GM12891 (cell line): Measurements from ENCODE around the gene GGCX.

Source experiments
- PAX5 ChIP-seq: IDR thresholded peaks from 2 replicates; pipeline ENCODE4 v1.6.1; 2011; ENCODE audit warnings: low read length, moderate library complexity, mild to moderate bottlenecking; ENCODE audit not compliant: insufficient read depth, severe bottlenecking
- POLR2A ChIP-seq: IDR thresholded peaks from 2 replicates; pipeline ENCODE4 v1.6.1; 2011; ENCODE audit warnings: low read depth, low read length, control low read depth
- POLR2AphosphoS5 ChIP-seq: IDR thresholded peaks from 2 replicates; pipeline ENCODE4 v1.6.1; 2011; ENCODE audit warnings: low read depth, low read length, control low read depth
- POU2F2 ChIP-seq: IDR thresholded peaks from 2 replicates; pipeline ENCODE4 v1.6.1; 2011; ENCODE audit warnings: low read depth, mild to moderate bottlenecking, control low read depth, low read length, moderate library complexity
- SPI1 ChIP-seq: IDR thresholded peaks from 2 replicates; pipeline ENCODE4 v1.6.1; 2011; ENCODE audit warnings: low read depth, low read length, control low read depth
- TAF1 ChIP-seq: IDR thresholded peaks from 2 replicates; pipeline ENCODE4 v1.6.1; 2011; ENCODE audit warnings: low read depth, low read length, control low read depth

DNA sequence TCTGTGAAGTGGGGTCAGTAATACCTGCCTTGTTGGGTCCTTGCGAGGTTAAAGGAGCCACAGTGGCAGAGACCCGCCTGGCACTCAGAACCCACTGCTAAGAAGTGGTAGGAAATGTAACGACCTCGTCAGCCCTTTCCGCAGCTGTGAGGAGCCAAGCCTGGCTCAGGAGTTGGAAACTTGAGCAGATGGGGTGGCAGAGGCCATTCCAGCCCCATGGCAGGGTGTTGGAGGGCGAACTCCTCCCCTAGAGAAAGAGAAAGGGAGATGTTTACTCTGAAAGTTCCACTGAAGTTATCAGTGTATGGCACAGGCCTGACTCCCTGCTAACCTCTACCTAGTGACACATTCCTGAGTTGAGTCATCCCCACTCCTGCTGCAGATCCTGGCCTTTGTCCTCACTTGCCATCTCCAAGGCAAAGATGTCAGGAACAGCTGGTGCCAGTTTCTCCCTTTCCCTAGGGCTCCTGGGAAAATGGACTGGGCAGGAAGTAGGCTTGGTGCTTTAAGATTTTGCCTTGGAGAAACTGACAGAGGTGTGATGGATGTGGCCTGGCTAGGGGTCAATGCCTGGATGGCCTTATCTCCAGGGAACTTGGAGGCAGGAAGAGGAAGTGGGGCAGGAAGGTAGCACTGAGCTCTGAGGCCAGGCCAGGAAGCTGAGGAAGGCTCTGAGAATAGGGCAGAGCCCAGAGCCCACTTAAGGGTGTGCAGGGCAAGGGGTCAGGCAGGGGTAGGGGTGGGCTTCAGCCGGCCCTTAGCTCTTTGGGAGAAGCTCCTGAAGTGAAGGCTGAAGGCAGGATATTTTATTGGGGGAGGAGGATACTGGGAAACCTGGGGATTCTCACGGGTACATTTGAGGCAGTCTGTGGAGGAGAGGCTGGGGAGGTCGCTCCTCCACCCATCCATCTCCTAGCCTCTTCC lies 23.8 kb upstream of the GGCX start:
- TF ChIP-seq POLR2A = no peak
- TF ChIP-seq TAF1 = no peak
- peak; percentile 74 for TF ChIP-seq SPI1
- TF ChIP-seq POLR2AphosphoS5 = no peak
- no peak for TF ChIP-seq POU2F2
- no peak for TF ChIP-seq PAX5
